SK-N-SH (cell line): ENCODE data around the gene EHD1. TPM values are rescaled to one million over a fixed set of nuclear protein-coding genes. Genes with fewer than 3 reads are reported as not detected.

Experiments
- CTCF ChIA-PET: fragments of 300-600, 350-600 bp; formaldehyde crosslinking; extraction: SDS; loops from one replicate; lab custom pipeline; 2021; lab: Yijun Ruan, JAX
- POLR2A ChIA-PET: fragments of 350-600 bp; sonication (Branson Sonifier 250); formaldehyde crosslinking; extraction: SDS; loops from one replicate; lab custom pipeline; 2020; ENCODE audit warnings: antibody characterized with exemption, inconsistent platforms; lab: Yijun Ruan, JAX
- DNase-seq: peaks from one replicate; pipeline ENCODE4 v3.0.0; 2012
- H2AFZ ChIP-seq: fragments of 200-600 bp; sonication (generic); 2 replicates; pipeline ENCODE4 v1.8.1; 2016; ENCODE audit warnings: antibody characterized with exemption, mild to moderate bottlenecking, low read depth
- H3F3A ChIP-seq: fragments of 200-600 bp; sonication (generic); replicated peaks from 2 replicates; pipeline ENCODE3; 2016; ENCODE audit warnings: antibody characterized with exemption, mild to moderate bottlenecking; ENCODE audit not compliant: insufficient read depth
- H3K27ac ChIP-seq, 2 experiments: fragments of 200-500 bp in 1 of 2; fragments of 200-600 bp in 1 of 2; sonication (Bioruptor generic) in 1 of 2; sonication (generic), shearing (Covaris generic) in 1 of 2; 2 replicates each; pipeline versions ENCODE4 v1.5.1 to v1.6.1; 2014 to 2016; ENCODE audit warnings: low read depth in 2 of 2, inconsistent platforms in 1 of 2, low read length in 1 of 2, mild to moderate bottlenecking in 1 of 2, mixed read lengths in 1 of 2
- H3K27me3 ChIP-seq: fragments of 200-600 bp; sonication (generic), shearing (Covaris generic); 2 replicates; pipeline ENCODE4 v1.6.1; 2016; ENCODE audit warnings: mixed run types; ENCODE audit not compliant: insufficient read depth
- H3K36me3 ChIP-seq, 2 experiments: fragments of 200-500 bp in 1 of 2; fragments of 200-600 bp in 1 of 2; sonication (Bioruptor generic) in 1 of 2; sonication (generic) in 1 of 2; replicated peaks in 1 of 2; 2 replicates each; pipeline versions ENCODE3 to v1.5.1; 2014 to 2016; ENCODE audit warnings: low read length in 1 of 2, mild to moderate bottlenecking in 1 of 2; ENCODE audit not compliant: insufficient read depth in 2 of 2, control insufficient read depth in 1 of 2
- H3K4me1 ChIP-seq, 2 experiments: fragments of 200-500 bp in 1 of 2; fragments of 200-600 bp in 1 of 2; sonication (Bioruptor generic) in 1 of 2; sonication (generic), shearing (Covaris generic) in 1 of 2; 2 replicates each; pipeline versions ENCODE4 v1.5.1 to v1.6.1; 2014 to 2016; ENCODE audit warnings: low read depth in 1 of 2, low read length in 1 of 2, mixed run types in 1 of 2; ENCODE audit not compliant: insufficient read depth in 2 of 2, control insufficient read depth in 1 of 2
- H3K4me2 ChIP-seq: fragments of 200-600 bp; sonication (generic), shearing (Covaris generic); 2 replicates; pipeline ENCODE4 v1.6.1; 2017; ENCODE audit warnings: mixed run types
- H3K4me3 ChIP-seq, 2 experiments: fragments of 200-500 bp in 1 of 2; fragments of 200-600 bp in 1 of 2; sonication (Bioruptor generic) in 1 of 2; sonication (generic), shearing (Covaris generic) in 1 of 2; 2 replicates each; pipeline versions ENCODE4 v1.5.1 to v1.8.1; 2014 to 2016; ENCODE audit warnings: low read depth in 2 of 2, inconsistent platforms in 1 of 2, low read length in 1 of 2, mild to moderate bottlenecking in 1 of 2, mixed read lengths in 1 of 2, moderate library complexity in 1 of 2
- H3K79me2 ChIP-seq: fragments of 200-600 bp; sonication (generic); 2 replicates; pipeline ENCODE4 v1.8.1; 2017; ENCODE audit warnings: mild to moderate bottlenecking; ENCODE audit not compliant: insufficient read depth
- H3K9ac ChIP-seq: fragments of 200-600 bp; sonication (generic); 2 replicates; pipeline ENCODE4 v1.6.1; 2017; ENCODE audit warnings: mixed run types
- H3K9me2 ChIP-seq: fragments of 200-600 bp; sonication (generic); 2 replicates; pipeline ENCODE4 v1.6.1; 2017; ENCODE audit warnings: mixed run types
- H3K9me3 ChIP-seq: fragments of 200-600 bp; sonication (generic); 2 replicates; pipeline ENCODE4 v1.6.1; 2017; ENCODE audit warnings: mixed run types, mild to moderate bottlenecking, moderate library complexity
- H4K20me1 ChIP-seq: fragments of 200-600 bp; sonication (generic); 2 replicates; pipeline ENCODE4 v1.6.1; 2017; ENCODE audit warnings: mild to moderate bottlenecking, mixed run types; ENCODE audit not compliant: insufficient read depth
- ELF1 ChIP-seq: IDR thresholded peaks from 2 replicates; pipeline ENCODE4 v1.4.0; 2012
- EP300 ChIP-seq, 2 experiments: IDR thresholded peaks; 2 replicates each; pipeline versions ENCODE4 v1.4.0 to v1.6.1; 2012; ENCODE audit warnings: borderline replicate concordance in 1 of 2, low read depth in 1 of 2, low read length in 1 of 2
- EZH2phosphoT487 ChIP-seq: fragments of 200-600 bp; sonication (generic); IDR thresholded peaks from 2 replicates; pipeline ENCODE4 v1.6.1; 2017; ENCODE audit warnings: low read depth, mixed run types, mild to moderate bottlenecking, antibody characterized with exemption, moderate library complexity, borderline replicate concordance
- FOSL2 ChIP-seq: IDR thresholded peaks from 2 replicates; pipeline ENCODE4 v1.4.0; 2012; ENCODE audit warnings: low read depth, mild to moderate bottlenecking, moderate library complexity, borderline replicate concordance
- FOXJ3 ChIP-seq: sonication (generic); formaldehyde crosslinking; IDR thresholded peaks from 2 replicates; pipeline ENCODE4 v1.5.1; 2020; ENCODE audit warnings: mild to moderate bottlenecking, missing genetic modification reagents
- FOXM1 ChIP-seq: IDR thresholded peaks from 2 replicates; pipeline ENCODE4 v1.4.0; 2012; ENCODE audit warnings: low read depth, mild to moderate bottlenecking
- GABPA ChIP-seq: IDR thresholded peaks from 2 replicates; pipeline ENCODE4 v1.4.0; 2012; ENCODE audit warnings: low read depth, mild to moderate bottlenecking
- GATA2 ChIP-seq: sonication (generic); formaldehyde crosslinking; IDR thresholded peaks from 2 replicates; pipeline ENCODE4 v1.5.0; 2020; ENCODE audit warnings: mild to moderate bottlenecking, missing genetic modification reagents
- NFIC ChIP-seq: IDR thresholded peaks from 2 replicates; pipeline ENCODE4 v1.4.0; 2012; ENCODE audit warnings: borderline replicate concordance
- NRF1 ChIP-seq: IDR thresholded peaks from 2 replicates; pipeline ENCODE4 v1.6.1; 2012; ENCODE audit warnings: low read depth, mild to moderate bottlenecking, low read length
- PBX3 ChIP-seq: IDR thresholded peaks from 2 replicates; pipeline ENCODE4; 2012
- RAD21 ChIP-seq: IDR thresholded peaks from 2 replicates; pipeline ENCODE4 v1.6.1; 2012; ENCODE audit warnings: mild to moderate bottlenecking, low read length
- RCOR1 ChIP-seq: fragments of 150-350 bp; IDR thresholded peaks from 2 replicates; pipeline ENCODE4 v1.6.1; 2017; ENCODE audit warnings: antibody characterized with exemption, low read length
- TAF1 ChIP-seq: IDR thresholded peaks from 2 replicates; pipeline ENCODE4 v1.6.1; 2012; ENCODE audit warnings: low read depth, mild to moderate bottlenecking, low read length, moderate library complexity, borderline replicate concordance
- TCF12 ChIP-seq: IDR thresholded peaks from 2 replicates; pipeline ENCODE4 v1.4.0; 2012
- TEAD4 ChIP-seq: IDR thresholded peaks from 2 replicates; pipeline ENCODE4 v1.4.0; 2012; ENCODE audit warnings: mild to moderate bottlenecking, borderline replicate concordance; ENCODE audit not compliant: insufficient read depth
- YY1 ChIP-seq: IDR thresholded peaks from 2 replicates; pipeline ENCODE4 v1.4.0; 2012; ENCODE audit warnings: low read depth, mild to moderate bottlenecking
- WGBS: methylation state at CpG from one replicate; pipeline ENCODE4 v1.1.6; 2017; ENCODE audit warnings: low lambda C conversion rate; 5-methylcytosine and 5-hydroxymethylcytosine counted together
- polyA plus RNA-seq, 3 experiments: library from polyadenylated mRNA; depleted of rRNA; stranded (reverse); fragments of >200 nt; gene quantifications; 2 replicates each; pipeline ENCODE4 v1.2.3, GENCODE V29; 2012
- TF ChIP-seq, protein P1 (sequence below): IDR thresholded peaks from 2 replicates; pipeline ENCODE4 v1.4.0; 2012; ENCODE audit warnings: low read depth, borderline replicate concordance
- TF ChIP-seq, protein P2 (sequence below): fragments of 200-600 bp; sonication (generic); IDR thresholded peaks from 2 replicates; pipeline ENCODE4 v1.6.1; 2017; ENCODE audit warnings: antibody characterized with exemption, mild to moderate bottlenecking, moderate library complexity
- TF ChIP-seq, protein P3 (sequence below): IDR thresholded peaks from 2 replicates; pipeline ENCODE4 v1.4.0; 2012; ENCODE audit warnings: low read depth
- TF ChIP-seq, protein P4 (sequence below): IDR thresholded peaks from 2 replicates; pipeline ENCODE4 v1.4.0; 2012; ENCODE audit warnings: low read depth, borderline replicate concordance

The EHD1 gene
- polyA plus RNA-seq, 1 of the 3 experiments (the other 2 are of a cell fraction), result 93.3 TPM

GRCh38 chr11:64916040-64916774, 37.8 kb upstream of the EHD1 start:
- Histone ChIP-seq H3K36me3 (peaks cover 0 to 25% of the 10 kb centered on the region in 2 experiments), H3K79me2 (peaks cover 16% of the 10 kb centered on the region; the same call in 1 of the 2 replicates), H3K9ac (peak overlapping the region; percentile 92), H3K9me2 (no peaks in the 10 kb centered on the region), H3K4me2 (peak overlapping the region; percentile 98), H3K27me3 (no peaks in the 10 kb centered on the region), H3K27ac (peak overlapping the region; percentile 54 to 69; a peak in 2 of 4 replicates), H3K4me1 (peaks cover 8 to 15% of the 10 kb centered on the region in 2 experiments; a peak in 3 of 4 replicates), H3K9me3 (no peaks in the 10 kb centered on the region), H3F3A (no peaks in the 10 kb centered on the region), H3K4me3 (peak overlapping the region; percentile 91 to 96), H4K20me1 (no peaks in the 10 kb centered on the region), H2AFZ (peak overlapping the region; percentile 35; the same call in 1 of the 2 replicates)
- ChIA-PET POLR2A (no interaction called here), CTCF (interaction anchor here (0.8 to 2.5 kb wide), 5 partner anchors 22 to 612 kb away, joined by 3 to 8 read pairs (median 4); partner anchors contain the start of gene ARL2)
- WGBS, result 9% methylated on average over 15 of the region's 23 CpGs
- TF ChIP-seq ELF1 (0 out of 2 replicates have a peak, but pooled peaks have one; percentile 35), TAF1 (no peak), FOXJ3 (CRISPR knock-in tag) (no peak), FOXM1 (no peak)
- DNase-seq, result peak; percentile 70

GRCh38 chr11:64915376-64915887, 37.0 kb upstream of the EHD1 start:
- Histone ChIP-seq H3K79me2 (peaks cover 16% of the 10 kb centered on the region; the same call in 1 of the 2 replicates), H3K9ac (peak overlapping the region; percentile 92; the same call in 1 of the 2 replicates), H3F3A (no peaks in the 10 kb centered on the region), H3K9me3 (no peaks in the 10 kb centered on the region), H2AFZ (no peak overlapping the region), H3K27ac (0 out of 4 replicates have a peak overlapping the region, but pooled peaks of 1 of the 2 experiments have one; percentile 54), H3K4me2 (peak overlapping the region; percentile 98), H3K27me3 (no peaks in the 10 kb centered on the region), H4K20me1 (no peaks in the 10 kb centered on the region), H3K4me3 (no peak overlapping the region; a peak in 1 of 4 replicates), H3K9me2 (no peaks in the 10 kb centered on the region), H3K36me3 (peaks cover 0 to 32% of the 10 kb centered on the region in 2 experiments), H3K4me1 (peaks cover 8 to 15% of the 10 kb centered on the region in 2 experiments; a peak in 3 of 4 replicates)
- WGBS, result 86% methylated on average over 5 of the region's 7 CpGs
- ChIA-PET POLR2A (no interaction called here), CTCF (interaction anchor here (0.9 to 2.3 kb wide), 5 partner anchors 21 to 611 kb away, joined by 3 to 8 read pairs (median 4); no protein-coding TSS in a partner anchor)
- no peak for DNase-seq
- TF ChIP-seq, protein P1, sequence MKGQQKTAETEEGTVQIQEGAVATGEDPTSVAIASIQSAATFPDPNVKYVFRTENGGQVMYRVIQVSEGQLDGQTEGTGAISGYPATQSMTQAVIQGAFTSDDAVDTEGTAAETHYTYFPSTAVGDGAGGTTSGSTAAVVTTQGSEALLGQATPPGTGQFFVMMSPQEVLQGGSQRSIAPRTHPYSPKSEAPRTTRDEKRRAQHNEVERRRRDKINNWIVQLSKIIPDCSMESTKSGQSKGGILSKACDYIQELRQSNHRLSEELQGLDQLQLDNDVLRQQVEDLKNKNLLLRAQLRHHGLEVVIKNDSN, result no peak
- TF ChIP-seq GATA2 (CRISPR knock-in tag) (no peak), EZH2phosphoT487 (no peak), FOSL2 (no peak), RCOR1 (no peak), ELF1 (no peak), NFIC (no peak), EP300 (IDR thresholded peaks at IDR 0.05; ENCODE audit: borderline replicate concordance in 1 of 2, low read depth in 1 of 2, low read length in 1 of 2) (no peak), NRF1 (no peak), YY1 (no peak), GABPA (no peak), RAD21 (no peak), PBX3 (no peak), TEAD4 (no peak), TCF12 (no peak)
- TF ChIP-seq, protein P2, sequence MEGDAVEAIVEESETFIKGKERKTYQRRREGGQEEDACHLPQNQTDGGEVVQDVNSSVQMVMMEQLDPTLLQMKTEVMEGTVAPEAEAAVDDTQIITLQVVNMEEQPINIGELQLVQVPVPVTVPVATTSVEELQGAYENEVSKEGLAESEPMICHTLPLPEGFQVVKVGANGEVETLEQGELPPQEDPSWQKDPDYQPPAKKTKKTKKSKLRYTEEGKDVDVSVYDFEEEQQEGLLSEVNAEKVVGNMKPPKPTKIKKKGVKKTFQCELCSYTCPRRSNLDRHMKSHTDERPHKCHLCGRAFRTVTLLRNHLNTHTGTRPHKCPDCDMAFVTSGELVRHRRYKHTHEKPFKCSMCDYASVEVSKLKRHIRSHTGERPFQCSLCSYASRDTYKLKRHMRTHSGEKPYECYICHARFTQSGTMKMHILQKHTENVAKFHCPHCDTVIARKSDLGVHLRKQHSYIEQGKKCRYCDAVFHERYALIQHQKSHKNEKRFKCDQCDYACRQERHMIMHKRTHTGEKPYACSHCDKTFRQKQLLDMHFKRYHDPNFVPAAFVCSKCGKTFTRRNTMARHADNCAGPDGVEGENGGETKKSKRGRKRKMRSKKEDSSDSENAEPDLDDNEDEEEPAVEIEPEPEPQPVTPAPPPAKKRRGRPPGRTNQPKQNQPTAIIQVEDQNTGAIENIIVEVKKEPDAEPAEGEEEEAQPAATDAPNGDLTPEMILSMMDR, result no peak
- TF ChIP-seq, protein P3, sequence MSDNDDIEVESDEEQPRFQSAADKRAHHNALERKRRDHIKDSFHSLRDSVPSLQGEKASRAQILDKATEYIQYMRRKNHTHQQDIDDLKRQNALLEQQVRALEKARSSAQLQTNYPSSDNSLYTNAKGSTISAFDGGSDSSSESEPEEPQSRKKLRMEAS, result no peak
- TF ChIP-seq, protein P4, sequence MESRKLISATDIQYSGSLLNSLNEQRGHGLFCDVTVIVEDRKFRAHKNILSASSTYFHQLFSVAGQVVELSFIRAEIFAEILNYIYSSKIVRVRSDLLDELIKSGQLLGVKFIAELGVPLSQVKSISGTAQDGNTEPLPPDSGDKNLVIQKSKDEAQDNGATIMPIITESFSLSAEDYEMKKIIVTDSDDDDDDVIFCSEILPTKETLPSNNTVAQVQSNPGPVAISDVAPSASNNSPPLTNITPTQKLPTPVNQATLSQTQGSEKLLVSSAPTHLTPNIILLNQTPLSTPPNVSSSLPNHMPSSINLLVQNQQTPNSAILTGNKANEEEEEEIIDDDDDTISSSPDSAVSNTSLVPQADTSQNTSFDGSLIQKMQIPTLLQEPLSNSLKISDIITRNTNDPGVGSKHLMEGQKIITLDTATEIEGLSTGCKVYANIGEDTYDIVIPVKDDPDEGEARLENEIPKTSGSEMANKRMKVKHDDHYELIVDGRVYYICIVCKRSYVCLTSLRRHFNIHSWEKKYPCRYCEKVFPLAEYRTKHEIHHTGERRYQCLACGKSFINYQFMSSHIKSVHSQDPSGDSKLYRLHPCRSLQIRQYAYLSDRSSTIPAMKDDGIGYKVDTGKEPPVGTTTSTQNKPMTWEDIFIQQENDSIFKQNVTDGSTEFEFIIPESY, result no peak
